ENCODE measurements around the gene CPT1A. TPM values are rescaled to one million over a fixed set of nuclear protein-coding genes. Genes with fewer than 3 reads are reported as not detected.

The CPT1A gene
- total RNA-seq, 1 experiment from 2014 or later = 153 TPM

- H3K27ac ChIP-seq (ENCODE audit: low read length) = peak overlapping the region; percentile 98
- ChIA-PET POLR2A (interaction anchor here (0.7 kb wide), 1 partner anchor 50 kb away, joined by 5 read pairs; no protein-coding TSS in a partner anchor), CTCF (no interaction called here)
- H3K36me3 ChIP-seq (ENCODE audit: control insufficient read depth, insufficient read depth, low read length) = no peaks in the 10 kb centered on the region
- H3K27me3 ChIP-seq (ENCODE audit: control insufficient read depth, insufficient read depth, low read length) = no peaks in the 10 kb centered on the region
- DNase-seq (ENCODE audit: low read depth, low spot score) (no peak), ATAC-seq (no peak)
- H3K4me1 ChIP-seq (ENCODE audit: control insufficient read depth, insufficient read depth, low read length) = peaks cover 31% of the 10 kb centered on the region
- BruUV-seq (replicated peaks) = TSS peak; percentile 45
- in situ Hi-C loops (cut with HindIII; ENCODE audit: low pct_unique_long_range_greater_than_20kb, low sequenced_read_pairs) = no loop called here
- intact Hi-C loops (cut with micrococcal nuclease; ENCODE audit: unreplicated experiment) = no loop called here
- no peaks in the 10 kb centered on the region for H3K9me3 ChIP-seq (ENCODE audit: control insufficient read depth, insufficient read depth, low read depth, low read length)
- no peak for TF ChIP-seq SIN3A (IDR thresholded peaks at IDR 0.05; ENCODE audit: borderline replicate concordance, insufficient read depth, low read depth, low read length)
- no peak for TF ChIP-seq TCF7L2 (IDR thresholded peaks at IDR 0.05; ENCODE audit: low read depth, low read length)
- H3K4me3 ChIP-seq (ENCODE audit: low read depth in 2 of 2, low read length in 2 of 2) = no peak overlapping the region; a peak in 1 of 4 replicates
Observed at GRCh38 chr11:68837583-68838571, 3.8 kb downstream of the CPT1A start.

- POLR2A ChIA-PET = interaction anchor here (0.5 kb wide), 1 partner anchor 1372 kb away, joined by 3 read pairs; no protein-coding TSS in a partner anchor
- ATAC-seq (no peak), DNase-seq (ENCODE audit: low read depth, low spot score) (no peak)
- Histone ChIP-seq H3K27ac (ENCODE audit: low read length) (no peak overlapping the region), H3K27me3 (ENCODE audit: control insufficient read depth, insufficient read depth, low read length) (no peaks in the 10 kb centered on the region), H3K36me3 (ENCODE audit: control insufficient read depth, insufficient read depth, low read length) (no peaks in the 10 kb centered on the region), H3K4me1 (ENCODE audit: control insufficient read depth, insufficient read depth, low read length) (peaks cover 41% of the 10 kb centered on the region), H3K9me3 (ENCODE audit: control insufficient read depth, insufficient read depth, low read depth, low read length) (no peaks in the 10 kb centered on the region), H3K4me3 (ENCODE audit: low read depth in 2 of 2, low read length in 2 of 2) (no peak overlapping the region)
- CTCF ChIA-PET = no interaction called here
- BruUV-seq (replicated peaks) = no TSS peak
- intact Hi-C loops (cut with micrococcal nuclease; ENCODE audit: unreplicated experiment) (no loop called here), in situ Hi-C loops (cut with HindIII; ENCODE audit: low pct_unique_long_range_greater_than_20kb, low sequenced_read_pairs) (no loop called here)
- TF ChIP-seq CTCF (IDR thresholded peaks at IDR 0.05) (no peak), TCF7L2 (IDR thresholded peaks at IDR 0.05; ENCODE audit: low read depth, low read length) (no peak), SIN3A (IDR thresholded peaks at IDR 0.05; ENCODE audit: borderline replicate concordance, insufficient read depth, low read depth, low read length) (no peak), POLR2AphosphoS5 (IDR thresholded peaks at IDR 0.05; ENCODE audit: low read depth, low read length) (no peak)
- TF ChIP-seq, protein P1, sequence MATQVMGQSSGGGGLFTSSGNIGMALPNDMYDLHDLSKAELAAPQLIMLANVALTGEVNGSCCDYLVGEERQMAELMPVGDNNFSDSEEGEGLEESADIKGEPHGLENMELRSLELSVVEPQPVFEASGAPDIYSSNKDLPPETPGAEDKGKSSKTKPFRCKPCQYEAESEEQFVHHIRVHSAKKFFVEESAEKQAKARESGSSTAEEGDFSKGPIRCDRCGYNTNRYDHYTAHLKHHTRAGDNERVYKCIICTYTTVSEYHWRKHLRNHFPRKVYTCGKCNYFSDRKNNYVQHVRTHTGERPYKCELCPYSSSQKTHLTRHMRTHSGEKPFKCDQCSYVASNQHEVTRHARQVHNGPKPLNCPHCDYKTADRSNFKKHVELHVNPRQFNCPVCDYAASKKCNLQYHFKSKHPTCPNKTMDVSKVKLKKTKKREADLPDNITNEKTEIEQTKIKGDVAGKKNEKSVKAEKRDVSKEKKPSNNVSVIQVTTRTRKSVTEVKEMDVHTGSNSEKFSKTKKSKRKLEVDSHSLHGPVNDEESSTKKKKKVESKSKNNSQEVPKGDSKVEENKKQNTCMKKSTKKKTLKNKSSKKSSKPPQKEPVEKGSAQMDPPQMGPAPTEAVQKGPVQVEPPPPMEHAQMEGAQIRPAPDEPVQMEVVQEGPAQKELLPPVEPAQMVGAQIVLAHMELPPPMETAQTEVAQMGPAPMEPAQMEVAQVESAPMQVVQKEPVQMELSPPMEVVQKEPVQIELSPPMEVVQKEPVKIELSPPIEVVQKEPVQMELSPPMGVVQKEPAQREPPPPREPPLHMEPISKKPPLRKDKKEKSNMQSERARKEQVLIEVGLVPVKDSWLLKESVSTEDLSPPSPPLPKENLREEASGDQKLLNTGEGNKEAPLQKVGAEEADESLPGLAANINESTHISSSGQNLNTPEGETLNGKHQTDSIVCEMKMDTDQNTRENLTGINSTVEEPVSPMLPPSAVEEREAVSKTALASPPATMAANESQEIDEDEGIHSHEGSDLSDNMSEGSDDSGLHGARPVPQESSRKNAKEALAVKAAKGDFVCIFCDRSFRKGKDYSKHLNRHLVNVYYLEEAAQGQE (IDR thresholded peaks at IDR 0.05; ENCODE audit: insufficient read depth in 1 of 2, low read depth in 2 of 2, low read length in 1 of 2) = no peak
Observed at GRCh38 chr11:68835749-68836148, 6.0 kb downstream of the CPT1A start.
